ENCODE data around the gene KCNQ1.

Gene KCNQ1

DNA sequence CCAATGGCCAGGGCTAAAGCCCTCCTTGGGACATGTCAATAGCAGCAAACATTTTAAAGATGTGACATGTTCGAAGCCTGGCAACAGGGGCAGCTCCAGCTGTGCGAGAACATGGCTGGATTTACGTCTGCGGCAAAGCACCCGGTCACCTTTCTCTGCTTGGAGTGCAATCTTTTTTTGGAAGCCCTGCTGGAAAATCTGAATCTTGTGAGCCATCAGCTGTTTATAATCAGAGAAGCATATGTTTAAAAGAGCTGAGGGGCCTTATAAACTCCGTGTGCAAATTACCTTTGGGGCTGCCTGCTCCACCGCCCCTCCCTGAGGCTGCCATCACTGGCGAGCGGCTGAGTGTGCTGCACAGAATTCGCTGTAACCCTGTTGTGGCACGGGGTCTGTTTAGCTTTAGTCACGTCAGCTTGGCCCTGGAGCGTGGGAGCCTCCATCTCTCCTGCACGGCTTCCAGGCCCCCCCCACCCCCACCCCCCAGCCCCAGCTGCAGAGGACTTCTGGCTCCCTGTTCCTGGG is 264.0 kb downstream of the KCNQ1 start:
- DNase-seq = no peak

GRCh38 chr11:2709429-2709828 is 264.6 kb downstream of the KCNQ1 start:
- DNase-seq = no peak

- no peak for DNase-seq
Measured at GRCh38 chr11:2711161-2711560, 266.4 kb downstream of the KCNQ1 start.

- DNase-seq = no peak
Measured at GRCh38 chr11:2713094-2713493, 268.3 kb downstream of the KCNQ1 start.

- DNase-seq = no peak
Measured at GRCh38 chr11:2713661-2714462, 269.1 kb downstream of the KCNQ1 start.

GRCh38 chr11:2714463-2714800 is 269.6 kb downstream of the KCNQ1 start:
- DNase-seq = no peak

- no peak for DNase-seq
Measured at GRCh38 chr11:2714871-2715270, 270.1 kb downstream of the KCNQ1 start.

DNA sequence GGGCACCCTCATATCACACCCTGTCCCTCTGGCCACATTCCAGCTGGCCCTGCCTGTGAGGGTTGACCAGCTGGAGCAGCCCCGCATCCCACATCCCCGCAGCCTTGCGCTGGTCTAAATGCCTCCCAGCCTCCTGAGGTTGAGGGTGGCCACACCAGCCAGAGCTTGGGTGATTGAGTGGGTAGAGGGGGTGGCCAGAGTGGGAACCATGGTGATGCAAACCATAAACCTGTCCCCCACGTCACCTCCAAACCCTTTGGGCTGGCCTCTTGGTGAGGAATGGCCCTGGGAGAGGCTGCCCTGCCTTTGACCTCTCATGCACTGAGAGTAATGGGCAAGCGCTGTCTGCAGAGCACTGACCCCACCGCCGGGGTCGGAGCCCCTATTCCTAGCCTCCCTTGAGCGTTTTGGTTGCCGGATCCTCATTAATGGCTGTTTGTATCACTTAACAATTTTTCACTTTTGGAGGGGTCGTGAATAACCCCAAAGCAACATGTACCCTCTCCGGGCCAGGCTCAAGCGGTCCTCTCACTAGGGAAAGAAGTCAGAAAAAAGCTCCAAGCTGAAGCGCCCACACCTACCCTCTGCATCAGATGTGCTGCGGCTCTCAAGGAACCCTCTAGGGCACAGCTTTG is 271.0 kb downstream of the KCNQ1 start:
- no peak for DNase-seq

- no peak for DNase-seq
Measured at GRCh38 chr11:2716376-2717095, 271.7 kb downstream of the KCNQ1 start.

DNA sequence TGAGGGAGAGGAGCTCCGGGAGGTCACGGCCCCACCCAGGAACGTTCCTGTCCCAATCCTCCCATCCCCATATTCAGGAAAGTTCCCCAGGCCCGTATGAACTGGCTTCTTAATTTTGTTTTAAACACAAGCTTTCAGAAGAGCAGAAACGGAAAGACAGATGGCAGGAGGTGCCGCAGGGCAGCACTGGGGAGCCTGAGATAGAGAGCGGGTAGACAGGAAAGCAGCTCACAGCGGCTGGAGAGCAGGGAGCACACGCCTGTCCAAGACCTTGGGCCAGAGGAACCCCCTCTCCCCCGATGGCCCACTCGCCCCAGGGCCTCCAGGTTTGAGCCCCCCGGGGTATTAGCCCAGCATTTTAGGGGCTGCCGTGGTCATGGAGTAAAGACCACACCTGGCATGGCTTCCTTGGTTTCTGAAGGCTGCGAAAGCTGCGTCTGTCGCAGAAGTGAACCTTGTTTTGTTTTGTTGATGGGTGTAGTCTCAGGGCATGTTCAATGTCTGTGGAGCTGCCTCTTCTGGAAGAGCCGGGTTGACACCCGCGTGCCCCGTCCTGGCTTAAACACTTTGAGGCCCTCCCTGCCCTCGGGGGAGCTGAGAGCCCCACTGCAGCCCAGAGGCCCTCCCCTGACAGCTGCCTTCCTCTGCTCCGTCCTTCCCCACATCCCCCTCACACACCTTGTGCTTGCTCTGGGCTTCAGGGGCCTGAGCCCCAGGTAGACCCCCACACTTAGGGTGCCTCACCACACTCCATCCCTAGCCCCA is 272.9 kb downstream of the KCNQ1 start:
- no peak for DNase-seq

DNA sequence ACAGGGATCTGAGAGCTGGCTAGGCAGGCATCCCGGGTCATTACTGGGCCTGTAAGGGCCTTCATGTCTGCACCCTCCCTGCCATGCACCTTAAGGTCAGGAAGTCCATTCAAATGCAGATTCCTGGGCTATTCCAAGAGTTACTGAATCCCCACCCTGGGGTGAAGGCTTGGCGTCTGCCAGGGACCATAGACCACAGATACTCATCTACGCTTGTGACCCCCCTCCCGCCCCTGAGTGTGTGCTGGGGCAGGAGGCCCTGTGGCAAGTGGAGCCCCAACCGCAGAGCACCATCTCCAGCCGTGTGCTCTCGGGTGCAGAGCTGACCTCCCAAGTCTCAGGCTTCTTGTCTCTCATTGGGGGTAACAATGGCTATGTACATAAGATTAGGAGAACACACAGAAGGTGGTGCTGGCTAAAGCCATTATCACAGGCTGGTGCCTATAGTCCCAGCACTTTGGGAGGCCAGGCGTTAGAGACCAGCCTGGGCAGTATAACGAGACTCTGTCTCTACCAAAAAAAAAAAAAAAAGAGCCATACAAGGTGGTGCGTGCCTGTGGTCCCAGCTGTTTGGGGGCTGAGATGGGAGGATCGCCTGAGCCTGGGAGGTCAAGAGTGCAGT is 274.1 kb downstream of the KCNQ1 start:
- DNase-seq = no peak

GRCh38 chr11:2719831-2720590 is 275.2 kb downstream of the KCNQ1 start:
- DNase-seq = no peak

GRCh38 chr11:2721210-2721916 is 276.6 kb downstream of the KCNQ1 start:
- no peak for DNase-seq

- no peak for DNase-seq
Measured at GRCh38 chr11:2722955-2723354, 278.1 kb downstream of the KCNQ1 start.

- DNase-seq = no peak
Measured at GRCh38 chr11:2724104-2724503, 279.3 kb downstream of the KCNQ1 start.

DNA sequence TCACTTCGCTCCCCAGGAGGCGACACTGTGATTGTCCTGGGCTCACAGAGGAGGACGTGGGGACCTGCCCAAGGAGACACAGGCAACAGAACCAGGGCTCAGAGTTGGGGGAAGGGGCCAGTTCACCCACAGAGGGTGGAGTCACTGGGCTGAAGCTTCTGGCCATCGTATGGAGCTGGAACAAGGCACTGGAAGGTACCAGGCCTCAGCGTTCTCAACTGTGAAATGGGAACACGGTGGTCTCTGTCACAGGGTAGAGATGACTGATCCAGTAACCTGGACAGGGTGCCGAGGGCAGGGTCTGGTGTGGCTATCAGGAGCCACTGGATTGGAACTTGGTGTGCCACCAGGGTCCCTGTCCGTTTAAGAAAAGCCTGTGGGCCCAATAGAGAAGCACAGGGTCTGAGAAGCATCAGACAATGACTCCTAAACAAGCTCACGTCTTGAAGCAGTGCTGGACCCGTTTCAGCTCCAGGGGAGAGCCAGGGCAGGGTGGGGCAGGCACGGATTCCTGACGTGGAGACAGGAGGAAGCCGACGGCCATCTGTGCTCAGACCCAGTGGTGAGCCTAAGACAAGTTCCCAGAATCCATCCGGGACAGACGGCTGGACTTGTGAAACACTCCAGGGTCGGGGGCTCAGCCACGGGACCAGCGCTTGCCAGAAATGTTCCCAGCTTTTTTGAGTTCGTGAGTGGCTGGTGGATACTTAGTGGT is 280.0 kb downstream of the KCNQ1 start:
- no peak for DNase-seq

GRCh38 chr11:2725368-2726300 is 280.8 kb downstream of the KCNQ1 start:
- DNase-seq = no peak

- DNase-seq = no peak
Measured at GRCh38 chr11:2726964-2727363, 282.2 kb downstream of the KCNQ1 start.

DNA sequence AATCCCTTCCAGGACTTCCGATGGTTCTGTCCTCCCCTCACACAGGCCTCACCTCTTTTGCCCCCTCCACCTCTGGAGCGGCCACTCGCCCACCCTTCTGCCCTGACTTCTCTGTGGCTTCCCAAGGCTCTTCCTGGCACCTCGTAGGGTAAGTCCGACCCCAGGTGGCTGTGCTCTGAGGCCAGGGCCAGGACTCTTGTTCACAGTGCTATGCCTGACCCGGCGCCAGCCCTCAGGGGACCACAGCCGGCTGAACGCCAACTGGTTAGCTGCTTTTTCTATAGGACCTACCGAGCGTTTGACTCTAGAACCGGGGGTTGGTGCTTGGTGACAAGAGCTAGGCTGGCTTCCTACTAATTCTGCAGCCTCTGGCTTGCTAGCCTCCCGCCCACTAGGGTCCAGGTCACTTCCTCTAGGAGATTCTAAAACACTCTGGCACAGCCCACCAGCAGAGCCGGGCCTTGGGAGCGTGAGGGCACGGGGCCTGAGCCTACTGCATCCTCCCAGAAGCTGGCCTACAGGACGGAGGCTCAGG is 283.4 kb downstream of the KCNQ1 start:
- no peak for DNase-seq
